HG02763 (cell line): ENCODE data around the gene DOCK3.
"Not testable (repeated sequence)": the region's sequence is repeated elsewhere in the genome, so short reads cannot be mapped to it uniquely, and the experiment has no call there.

ENCODE experiments used
- ATAC-seq: cut with Tn5 transposase; IDR thresholded peaks from one replicate; pipeline ENCODE4 v1.9.1; 2021; ENCODE audit warnings: mild to moderate bottlenecking, moderate library complexity; ENCODE audit not compliant: unreplicated experiment

Gene DOCK3

DNA sequence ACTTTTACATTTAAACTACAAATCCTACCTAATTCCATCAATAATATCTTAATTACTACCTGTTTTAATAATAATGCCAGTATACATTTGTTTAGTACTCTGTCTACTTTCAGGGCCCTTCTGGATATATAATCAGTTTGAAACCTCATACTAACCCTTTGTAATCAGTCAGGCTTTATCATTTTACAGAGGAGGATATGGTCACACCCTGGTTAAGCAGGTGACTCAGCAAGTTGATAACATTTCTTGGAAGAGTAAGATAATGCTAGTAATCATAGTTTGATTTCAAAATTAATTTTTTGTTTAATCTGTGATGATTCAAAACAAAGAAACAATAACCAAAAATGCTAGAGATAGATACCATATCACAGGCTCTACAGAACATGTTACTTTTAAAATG, 502.2 kb downstream of the DOCK3 start:
- ATAC-seq: no peak

DNA sequence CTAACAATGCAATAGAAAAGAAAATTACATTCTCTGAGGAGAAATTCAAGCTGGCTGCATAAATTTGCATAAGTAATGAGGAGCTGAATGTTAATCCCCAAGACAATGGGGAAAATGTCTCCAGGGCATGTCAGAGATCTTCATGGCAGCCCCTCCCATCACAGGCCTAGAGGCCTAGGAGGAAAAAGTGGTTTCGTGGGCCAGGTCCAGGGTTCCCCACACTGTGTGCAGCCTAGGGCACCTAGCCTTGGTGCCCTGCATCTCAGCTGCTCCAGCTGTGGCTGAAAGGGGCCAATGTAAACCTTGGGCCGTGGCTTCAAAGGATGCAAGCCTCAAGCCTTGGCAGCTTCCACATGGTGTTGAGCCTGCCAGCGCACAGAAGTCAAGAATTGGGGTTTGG, 511.7 kb downstream of the DOCK3 start:
- ATAC-seq: not testable (repeated sequence)

DNA sequence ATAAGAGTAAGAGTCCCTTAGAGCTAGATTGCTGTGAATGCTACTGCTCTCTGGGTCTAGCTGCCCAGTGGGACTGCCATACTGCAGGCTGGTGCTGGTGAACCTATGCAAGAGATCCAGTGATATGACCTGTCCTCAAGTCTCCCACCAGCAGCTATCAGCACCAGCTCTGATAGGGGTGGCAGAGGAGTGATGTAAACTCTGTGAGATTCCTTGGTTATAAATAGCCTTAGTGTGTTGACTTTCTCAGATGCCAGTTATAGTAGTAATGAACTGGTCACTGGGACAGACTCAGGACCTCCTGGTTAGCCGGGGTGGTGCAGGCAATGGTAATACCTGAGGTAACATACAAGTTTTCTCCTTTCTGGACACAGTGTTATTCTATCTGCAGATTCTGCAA, 515.5 kb downstream of the DOCK3 start:
- ATAC-seq: no peak

DNA sequence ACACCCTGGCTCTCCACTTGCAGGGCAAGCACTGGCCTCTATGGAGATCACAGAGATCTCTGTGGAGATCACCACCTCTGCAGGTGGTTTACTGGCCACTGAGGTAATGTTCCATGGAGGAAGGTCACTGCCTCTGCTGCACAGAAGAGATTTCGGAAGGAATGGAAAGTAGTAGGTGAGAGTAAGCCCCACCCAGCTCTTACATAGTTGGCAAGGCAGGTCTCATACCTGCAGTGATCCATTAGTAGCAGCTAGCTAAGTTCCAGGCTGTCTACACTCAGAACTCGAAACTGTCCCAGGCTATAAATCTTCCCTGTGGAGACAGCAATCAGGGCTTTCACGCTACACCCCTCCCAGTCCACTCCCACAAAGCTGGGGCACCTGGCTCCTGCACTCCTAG, 516.1 kb downstream of the DOCK3 start:
- no peak for ATAC-seq

DNA sequence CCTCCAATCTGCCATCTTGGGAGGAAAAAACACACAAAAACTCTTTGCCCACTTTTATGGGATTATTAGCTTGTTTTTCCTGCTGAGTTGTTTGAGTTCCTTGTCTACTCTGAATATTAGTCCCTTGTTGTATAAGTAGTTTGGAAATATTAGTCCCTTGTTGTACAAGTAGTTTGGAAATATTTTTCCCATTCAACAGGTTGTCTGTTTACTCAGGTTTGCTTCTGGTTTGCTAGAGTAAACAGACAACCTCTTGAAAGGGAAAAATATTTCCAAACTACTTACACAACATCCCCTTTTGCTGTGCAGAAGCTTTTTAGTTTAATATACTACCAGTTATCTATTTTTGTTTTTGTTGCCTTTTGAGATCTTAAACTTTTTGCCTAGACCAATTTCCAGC, 517.0 kb downstream of the DOCK3 start:
- no peak for ATAC-seq

DNA sequence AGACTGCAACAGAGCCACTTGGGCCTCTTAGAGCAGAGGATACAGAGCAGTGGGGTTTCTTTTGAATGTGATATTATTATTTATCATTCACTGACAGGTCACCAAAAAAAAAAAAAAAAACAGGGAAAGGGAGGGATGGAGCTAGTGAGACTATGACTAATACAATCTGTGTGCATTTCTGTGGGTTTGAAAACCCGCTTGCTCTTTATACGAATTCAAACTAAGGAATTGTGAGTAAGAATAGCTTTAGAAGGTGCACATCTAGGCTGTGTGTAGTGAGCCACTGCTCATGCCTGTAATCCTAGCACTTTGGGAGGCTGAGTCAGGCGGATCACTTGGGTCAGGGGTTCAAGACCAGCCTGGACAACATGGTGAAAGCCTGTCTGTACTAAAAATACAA, 523.8 kb downstream of the DOCK3 start:
- ATAC-seq: no peak

DNA sequence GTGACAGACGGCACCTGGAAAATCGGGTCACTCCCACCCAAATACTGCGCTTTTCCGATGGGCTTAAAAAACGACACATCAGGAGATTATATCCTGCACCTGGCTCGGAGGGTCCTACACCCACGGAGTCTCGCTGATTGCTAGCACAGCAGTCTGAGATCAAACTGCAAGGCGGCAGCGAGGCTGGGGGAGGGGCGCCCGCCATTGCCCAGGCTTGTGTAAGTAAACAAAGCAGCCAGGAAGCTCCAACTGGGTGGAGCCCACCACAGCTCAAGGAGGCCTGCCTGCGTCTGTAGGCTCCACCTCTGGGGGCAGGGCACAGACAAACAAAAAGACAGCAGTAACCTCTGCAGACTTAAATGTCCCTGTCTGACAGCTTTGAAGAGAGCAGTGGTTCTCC, 524.6 kb downstream of the DOCK3 start:
- not testable (repeated sequence) for ATAC-seq

DNA sequence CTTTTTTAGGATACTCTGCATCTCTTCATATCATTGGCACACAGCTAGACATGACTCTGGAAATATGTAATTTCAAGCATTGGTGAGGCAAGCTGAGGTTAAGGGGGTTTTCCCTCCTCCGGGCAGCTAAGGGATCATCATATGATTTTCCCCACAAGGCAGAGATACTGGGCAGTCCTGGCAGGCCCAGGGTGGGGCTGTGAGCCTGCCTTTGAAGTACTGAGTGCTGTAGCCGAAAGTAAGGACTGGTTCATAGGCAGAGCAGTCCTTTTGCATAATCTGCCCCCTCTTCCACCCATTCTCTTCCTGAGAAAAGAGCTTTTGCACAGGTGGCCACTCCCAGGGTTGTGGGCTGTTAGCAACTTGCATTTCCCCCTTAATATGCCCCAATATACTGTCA, 541.6 kb downstream of the DOCK3 start:
- no peak for ATAC-seq

DNA sequence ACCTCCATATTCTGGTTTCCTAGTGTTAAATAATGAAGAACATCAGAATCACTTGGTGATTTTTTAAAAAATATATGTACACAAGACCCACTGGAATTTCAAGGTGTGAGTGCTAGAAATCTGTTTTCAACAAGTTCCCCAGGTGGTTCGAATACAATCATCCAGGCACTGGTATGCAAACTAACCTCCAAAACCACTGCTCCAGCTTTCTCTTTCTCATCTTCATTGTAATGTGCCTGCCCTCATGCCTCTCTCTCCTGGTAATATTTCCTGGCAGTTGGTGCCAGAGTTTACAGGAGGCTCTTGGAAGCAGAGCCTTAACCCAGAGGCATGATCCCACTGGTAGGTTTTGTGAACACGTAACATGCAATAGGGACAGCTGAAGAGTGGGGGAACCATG, 547.2 kb downstream of the DOCK3 start:
- ATAC-seq: no peak

DNA sequence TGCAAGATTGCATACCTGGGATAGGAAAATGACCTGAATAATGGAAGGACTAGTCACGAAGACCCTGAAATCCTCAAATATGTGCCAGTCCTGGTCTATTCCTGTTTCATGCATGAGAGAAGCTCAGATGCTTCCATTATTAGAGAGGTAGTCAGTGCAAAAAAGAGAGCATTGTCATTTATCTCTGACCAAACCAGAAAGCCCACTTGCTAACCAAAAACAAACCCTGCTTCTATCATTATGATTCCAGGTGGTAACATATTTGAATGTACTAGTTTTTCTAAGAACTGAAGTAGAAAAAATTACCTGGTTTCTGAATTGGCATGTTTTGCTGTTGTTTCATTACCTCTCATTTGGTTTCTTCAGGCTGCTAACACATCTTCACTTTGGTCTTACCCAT, 549.6 kb downstream of the DOCK3 start:
- ATAC-seq: no peak

DNA sequence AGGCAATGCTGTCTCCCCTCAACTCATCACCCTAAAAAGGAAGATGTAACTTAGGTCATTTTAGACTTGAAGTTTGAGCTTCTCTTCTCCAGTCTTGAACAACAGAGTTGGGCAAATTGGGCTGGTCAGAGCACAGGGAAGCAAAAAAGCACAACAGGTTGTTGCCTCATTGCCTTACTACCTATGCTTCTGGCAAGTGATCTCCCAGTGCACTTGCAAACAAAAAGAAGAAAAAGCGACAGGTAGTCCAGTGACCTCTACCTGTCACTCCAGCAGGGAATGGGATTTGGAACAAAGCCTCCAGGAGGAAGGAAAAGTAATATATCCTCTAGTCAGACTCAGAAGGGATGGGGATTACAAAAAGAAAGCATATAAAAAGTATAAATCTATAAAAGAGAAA, 550.1 kb downstream of the DOCK3 start:
- no peak for ATAC-seq

DNA sequence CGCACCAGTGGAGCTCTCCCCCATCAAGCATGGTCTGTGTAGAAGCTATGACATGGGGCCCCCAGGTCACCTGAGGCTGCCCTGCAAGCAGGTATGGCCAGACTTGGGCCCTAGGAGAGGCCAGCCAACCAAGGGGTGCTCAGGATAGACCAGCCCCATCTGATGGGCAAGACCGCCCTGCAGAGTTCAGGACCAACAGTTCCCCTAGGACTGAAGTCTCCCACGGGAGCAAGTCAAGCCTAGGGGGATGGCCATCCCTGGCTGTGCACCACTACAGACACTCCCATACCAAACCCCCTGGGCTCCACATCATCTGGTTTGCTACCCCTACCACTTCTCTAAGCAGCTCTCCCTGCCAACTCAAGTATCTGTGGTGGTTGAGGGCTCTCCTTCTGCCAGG, 568.2 kb downstream of the DOCK3 start:
- ATAC-seq: no peak

DNA sequence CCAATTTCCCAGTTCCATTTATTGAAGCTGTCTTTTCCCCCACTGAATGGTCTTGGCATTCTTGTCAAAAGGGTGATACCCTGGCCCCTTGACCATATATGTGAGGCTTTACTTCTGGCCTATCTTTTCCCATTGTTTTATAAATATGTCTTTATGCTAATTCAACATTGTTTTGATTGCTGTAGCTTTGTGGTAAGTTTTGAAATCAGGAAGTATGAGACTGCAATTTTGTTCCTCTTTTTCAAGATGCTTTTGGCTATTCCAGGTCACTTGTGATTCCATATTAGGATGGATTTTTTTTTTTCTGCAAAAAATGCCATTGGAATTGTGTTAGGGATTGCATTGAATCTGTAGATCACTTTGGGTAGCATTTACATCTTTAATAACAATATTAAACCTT, 569.2 kb downstream of the DOCK3 start:
- ATAC-seq: no peak

DNA sequence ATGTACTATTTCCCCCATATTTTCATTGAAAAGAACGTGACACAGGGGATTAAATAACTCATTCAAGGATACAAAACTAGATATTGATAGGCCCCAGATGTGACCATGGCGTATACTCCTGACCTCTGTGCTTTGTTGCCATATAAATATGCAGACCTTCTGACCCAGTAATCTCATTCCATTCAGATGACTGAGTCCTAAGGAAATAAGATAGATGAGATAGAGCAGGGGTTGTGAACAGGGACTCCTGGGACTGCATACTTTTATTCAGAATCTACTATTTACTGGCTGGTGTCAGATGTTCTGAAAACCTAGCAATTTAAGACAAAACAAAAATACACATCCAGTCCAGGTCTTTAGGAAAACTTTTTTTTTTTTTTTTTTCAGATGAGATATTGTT, 571.1 kb downstream of the DOCK3 start:
- no peak for ATAC-seq

DNA sequence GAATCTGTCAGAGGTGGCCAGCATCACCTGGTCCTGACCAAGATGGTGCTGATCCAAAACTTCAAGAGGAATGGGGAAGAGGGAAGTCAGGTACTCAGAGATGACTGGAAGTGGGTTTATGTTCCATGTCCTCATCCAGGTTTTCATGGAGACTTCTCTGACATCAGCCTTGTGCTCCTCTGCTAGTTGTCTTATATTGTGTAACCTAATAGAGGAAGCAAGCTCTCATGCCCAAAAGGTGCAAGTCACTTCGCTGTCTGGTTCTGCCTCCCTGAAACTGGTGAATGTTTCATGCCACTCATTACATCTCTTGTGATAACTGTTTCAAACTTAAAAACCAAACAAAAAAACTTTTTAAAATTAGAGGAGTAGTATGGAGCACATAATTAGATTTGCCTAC, 583.1 kb downstream of the DOCK3 start:
- ATAC-seq: no peak

DNA sequence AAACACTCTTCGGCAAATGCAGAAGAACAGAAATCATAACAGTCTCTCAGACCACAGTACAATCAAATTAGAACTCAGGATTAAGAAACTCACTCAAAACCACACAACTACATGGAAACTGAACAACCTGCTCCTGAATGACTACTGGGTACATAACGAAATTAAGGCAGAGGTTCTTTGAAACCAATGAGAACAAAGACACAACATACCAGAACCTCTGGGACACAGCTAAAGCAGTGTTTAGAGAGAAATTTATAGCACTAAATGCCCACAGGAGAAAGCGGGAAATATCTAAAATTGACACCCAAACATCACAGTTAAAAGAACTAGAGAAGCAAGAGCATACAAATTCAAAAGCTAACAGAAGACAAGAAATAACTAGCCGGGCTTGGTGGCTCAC, 589.4 kb downstream of the DOCK3 start:
- ATAC-seq: not testable (repeated sequence)

DNA sequence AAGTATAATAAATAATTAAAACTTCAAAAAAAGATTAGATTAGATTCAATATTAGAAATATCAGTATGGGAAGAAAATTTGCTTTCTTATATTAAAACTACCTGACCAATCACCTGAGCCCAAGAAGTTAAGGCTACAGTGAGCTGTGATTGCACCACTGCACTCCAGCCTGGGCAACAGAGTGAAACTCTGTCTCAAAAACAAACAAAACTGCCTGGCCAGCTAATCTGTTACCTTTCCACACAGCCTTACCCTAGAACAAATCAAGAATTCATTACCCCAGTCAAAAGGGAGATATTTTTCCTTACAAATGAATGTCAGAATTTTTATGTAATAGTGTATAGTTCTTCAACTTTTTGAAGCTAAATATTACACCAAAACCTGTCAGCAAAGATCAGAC, 593.4 kb downstream of the DOCK3 start:
- no peak for ATAC-seq

DNA sequence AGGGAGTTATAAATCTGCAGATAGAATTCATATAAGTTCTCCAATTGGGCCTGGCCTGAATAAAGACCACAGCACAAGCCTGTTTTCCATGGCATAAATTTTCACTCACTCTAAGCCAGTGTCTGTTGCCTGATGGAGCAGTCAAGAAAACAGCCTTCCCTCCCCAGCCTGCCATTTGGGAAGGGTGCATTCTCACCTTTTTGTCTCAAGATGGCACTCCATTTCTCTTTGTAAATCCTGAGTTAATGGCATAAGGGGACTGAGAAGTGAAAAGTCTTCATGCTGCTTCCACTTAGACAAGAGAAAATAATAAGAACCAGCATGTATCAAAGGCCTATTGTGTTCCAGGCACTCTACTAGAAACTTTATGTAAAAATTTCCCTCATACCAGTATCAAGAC, 594.7 kb downstream of the DOCK3 start:
- ATAC-seq: no peak

DNA sequence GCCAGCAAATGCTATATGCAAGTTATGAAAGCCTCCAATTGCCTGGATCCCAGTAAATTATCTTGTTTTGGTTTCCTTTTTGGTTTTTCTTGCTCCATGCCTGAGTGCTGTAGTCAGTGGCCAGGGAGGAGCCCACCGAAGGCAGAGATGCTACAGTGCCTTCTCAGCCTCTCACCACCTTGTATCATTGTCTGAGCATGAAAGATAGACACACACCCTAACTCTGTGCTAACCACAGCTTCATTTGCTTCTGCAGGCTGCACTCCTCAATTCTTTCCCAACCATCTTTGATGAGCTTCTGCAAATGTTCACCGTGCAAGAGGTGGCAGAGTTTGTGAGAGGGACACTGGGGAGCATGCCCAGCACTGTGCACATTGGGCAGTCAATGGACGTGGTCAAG, 595.8 kb downstream of the DOCK3 start:
- no peak for ATAC-seq

DNA sequence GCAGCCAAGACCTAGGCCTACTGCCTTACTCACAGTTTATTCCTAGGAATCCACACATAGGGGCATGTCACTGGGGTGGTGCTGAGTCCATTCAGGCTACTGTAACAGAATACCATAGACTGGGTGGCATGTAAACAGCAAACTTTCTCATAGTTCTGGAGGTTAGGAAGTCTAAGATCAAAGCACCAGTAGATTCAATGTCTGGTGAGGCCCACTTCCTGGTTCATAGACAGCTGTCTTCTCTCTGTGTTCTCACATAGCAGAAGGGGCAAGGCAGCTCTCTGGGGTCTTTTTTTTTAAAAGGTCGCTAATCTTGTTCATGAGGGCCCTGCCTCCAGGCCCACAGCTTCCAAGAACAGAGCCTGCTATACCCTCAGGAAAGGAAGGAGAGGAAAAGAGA, 596.4 kb downstream of the DOCK3 start:
- no peak for ATAC-seq

DNA sequence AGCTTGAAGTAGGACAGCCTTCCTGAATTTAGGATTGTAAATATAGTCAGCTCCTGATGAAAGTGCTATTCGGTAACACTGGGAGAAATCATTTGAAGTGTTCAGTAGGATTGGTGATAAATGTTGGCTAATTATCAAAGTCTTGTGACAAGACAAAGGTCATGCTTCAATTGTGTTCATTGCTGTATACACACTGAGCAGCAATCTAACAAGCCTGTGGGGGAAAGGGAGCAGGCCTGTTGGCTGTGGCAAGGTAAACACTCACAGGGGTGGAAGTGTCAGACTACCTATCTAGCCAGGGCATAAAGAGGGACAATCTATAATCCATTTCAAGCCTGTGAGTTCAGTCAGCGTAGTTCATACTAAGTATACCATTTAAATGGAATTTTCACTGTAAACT, 599.3 kb downstream of the DOCK3 start:
- ATAC-seq: no peak

DNA sequence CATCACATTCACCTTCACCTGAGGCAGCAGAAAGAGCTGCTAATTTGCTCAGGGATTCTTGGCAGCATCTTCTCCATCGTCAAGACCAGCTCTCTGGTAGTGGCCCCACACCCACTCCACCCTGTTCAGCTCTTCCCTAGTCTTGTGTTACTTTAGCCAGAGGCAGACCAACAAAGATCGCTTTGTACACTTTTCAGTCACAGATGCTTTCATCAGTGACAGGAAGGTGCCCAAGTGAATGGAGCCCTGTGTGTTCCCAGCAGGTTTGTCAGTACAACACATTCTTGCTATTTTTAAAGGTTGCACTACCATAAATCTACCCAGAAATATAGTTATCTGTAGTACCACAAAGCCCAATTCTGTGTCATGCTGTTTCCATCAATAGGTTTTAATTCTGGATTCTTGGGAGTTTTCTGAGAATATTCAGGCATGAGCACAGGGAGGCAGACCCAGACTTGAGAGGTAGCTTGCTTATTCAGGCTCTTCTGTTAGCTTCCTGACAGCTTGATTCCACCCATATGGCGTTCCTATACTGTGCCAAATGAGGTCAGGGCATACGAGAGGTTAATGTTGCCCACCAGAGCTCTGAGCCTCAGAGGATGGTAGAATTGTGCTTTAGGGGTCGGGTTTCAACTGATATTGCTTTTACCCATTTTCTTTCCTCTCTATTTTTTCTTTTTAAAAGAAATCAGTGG, 600.5 kb downstream of the DOCK3 start:
- no peak for ATAC-seq

DNA sequence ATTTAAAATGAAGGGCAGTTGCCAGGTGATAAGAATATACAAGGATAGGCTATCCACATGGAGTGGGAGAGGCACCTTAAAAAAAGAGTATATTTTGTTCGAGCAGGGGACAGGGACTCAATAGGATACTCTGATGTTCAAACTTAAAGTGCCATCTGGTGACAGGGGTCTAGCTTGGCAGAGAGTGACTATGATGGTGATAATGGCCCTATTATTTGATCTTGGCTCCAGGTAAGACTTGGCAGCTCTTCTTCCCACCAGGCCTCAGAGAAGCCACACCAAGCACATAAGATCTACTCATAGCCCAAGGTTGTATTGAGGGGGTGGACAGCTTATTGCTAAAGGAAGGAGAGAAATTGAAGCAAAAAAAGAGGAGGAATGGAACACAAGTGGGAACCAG, 601.3 kb downstream of the DOCK3 start:
- ATAC-seq: no peak

DNA sequence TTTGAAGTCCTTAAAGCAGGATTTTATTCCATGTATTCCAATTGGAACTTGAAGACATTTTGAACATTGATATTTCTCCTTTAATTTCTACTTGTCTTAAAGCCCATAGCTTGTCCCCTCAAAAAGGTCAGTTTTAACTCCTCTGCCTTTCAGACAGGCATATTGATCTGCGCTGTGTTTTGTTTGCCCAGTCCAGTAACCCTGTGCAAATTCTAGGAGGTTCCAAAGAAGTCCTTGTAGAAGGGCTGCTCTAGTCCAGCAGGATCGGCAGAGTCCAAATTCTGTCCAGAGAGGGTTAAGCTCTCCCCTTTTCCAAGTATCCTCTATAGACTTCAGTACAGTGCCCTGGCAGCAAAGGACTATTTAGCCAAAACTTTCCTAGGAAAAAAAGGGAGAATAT, 604.7 kb downstream of the DOCK3 start:
- ATAC-seq: no peak
